Amygdala (tissue), 56 donors: ENCODE data around the gene TTLL3.
A peak's percentile ranks its signal among the peaks of the same experiment; 100 is the strongest.

ENCODE experiments used
- DNase-seq, 56 donors: peaks; one replicate each; lab custom pipeline; 2025; lab: John Stamatoyannopoulos, UW

The TTLL3 gene

GRCh38 chr3:9780910-9781309 lies 29.2 kb upstream of the TTLL3 start:
- no peak for DNase-seq

GRCh38 chr3:9781551-9781950 lies 28.5 kb upstream of the TTLL3 start:
- no peak for DNase-seq

- no peak for DNase-seq
These were observed 28.0 kb upstream of the TTLL3 start for GRCh38 chr3:9781978-9782603.

GRCh38 chr3:9782770-9783169 lies 27.3 kb upstream of the TTLL3 start:
- no peak for DNase-seq

- DNase-seq = peak in 17 of 56 donors; percentile 21 to 71 (median 44)
These were observed 26.1 kb upstream of the TTLL3 start for GRCh38 chr3:9783954-9784353.

GRCh38 chr3:9784965-9785364 lies 25.1 kb upstream of the TTLL3 start:
- DNase-seq = no peak

DNA sequence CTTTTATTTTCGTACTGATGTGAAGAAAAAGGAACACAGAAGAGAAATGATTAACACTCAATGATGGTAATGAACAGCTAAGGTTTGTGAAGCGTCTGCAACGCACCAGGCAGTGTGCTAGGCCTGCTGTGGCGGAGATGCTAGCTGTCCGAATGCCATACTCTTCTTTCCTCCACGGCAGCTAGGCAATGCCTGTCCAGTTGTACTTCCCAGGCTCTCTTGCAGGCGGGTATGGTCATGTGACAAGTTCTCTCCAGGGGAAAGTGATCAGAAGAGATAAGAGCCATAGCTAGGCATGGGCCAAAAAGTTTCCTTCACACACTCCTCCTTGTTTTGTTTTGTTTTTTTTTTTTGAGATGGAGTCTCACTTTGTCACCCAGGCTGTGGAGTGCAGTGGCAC lies 24.5 kb upstream of the TTLL3 start:
- DNase-seq = no peak

GRCh38 chr3:9786209-9786739 lies 23.8 kb upstream of the TTLL3 start:
- no peak for DNase-seq

DNA sequence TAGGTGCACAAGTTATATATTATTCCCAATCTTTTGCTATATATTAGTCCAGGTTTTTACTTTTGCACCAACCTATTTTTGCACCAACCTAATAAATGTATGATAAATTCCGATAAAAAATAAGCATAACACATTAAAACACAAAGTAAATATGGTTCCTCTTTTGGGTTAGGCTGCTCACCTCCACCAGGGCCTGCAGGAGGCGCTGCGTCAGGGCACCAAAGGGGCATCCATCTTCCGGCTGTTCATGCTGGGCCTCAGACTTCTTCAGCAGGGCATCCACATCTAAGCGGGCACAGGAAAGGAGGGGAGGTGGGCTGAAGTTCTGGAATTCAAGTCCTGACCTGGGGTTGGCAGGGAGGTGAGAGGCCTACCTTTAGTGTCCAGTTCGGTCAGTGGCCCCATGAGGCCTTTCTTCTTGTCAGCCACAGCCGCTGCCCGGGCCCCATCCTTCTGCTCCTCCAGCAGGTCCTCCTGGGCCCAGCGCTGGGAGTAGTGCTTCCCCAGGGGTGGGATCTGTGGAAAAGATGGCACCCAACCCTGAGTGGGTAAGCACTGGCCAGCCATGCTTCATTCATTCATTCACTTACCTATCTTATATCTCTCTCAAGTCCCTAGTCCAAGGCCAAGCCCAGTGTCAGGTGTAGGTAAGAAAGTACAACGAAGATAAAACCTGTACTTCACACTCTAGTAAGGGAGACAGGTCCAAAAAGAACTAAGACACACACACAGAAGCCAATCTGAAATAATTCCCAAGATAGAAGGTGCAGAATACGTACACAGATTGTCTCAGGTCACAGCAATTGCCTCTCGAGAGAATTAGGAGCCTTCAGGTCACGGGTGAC lies 23.0 kb upstream of the TTLL3 start:
- no peak for DNase-seq

DNA sequence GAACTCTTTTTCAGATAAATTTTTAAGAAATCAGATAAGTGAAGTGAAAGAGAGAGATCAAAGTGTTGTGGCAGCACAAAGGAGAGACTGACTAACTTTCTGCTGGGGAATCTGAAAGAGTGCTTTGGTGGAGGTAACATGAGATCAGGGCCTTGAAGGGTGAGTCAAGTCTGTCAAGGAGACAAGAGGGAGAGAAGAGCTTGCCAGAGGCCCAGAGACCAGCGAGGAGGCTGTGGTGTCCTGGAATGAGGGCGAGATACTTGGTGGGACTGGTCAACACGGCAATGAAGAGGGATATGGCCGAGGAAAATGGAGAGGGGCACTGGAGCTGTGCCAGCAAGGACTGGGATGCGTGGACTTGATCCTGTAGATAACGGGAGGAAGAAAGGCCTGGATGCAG lies 22.3 kb upstream of the TTLL3 start:
- DNase-seq = no peak

GRCh38 chr3:9791127-9791526 lies 18.9 kb upstream of the TTLL3 start:
- no peak for DNase-seq

- DNase-seq = no peak
These were observed 18.2 kb upstream of the TTLL3 start for GRCh38 chr3:9791790-9792404.

- peak; percentile 60 to 99 (median 92) for DNase-seq
These were observed 17.5 kb upstream of the TTLL3 start, which contains the start of the genes ARPC4 and TADA3 for GRCh38 chr3:9792405-9793160. Gene ARPC4 (plus strand): TSS chr3:9793082. CDS start chr3:9793122, 40 bp downstream. Gene TADA3 (minus strand): TSS chr3:9792473. CDS start chr3:9791466, 1,007 bp downstream.

DNA sequence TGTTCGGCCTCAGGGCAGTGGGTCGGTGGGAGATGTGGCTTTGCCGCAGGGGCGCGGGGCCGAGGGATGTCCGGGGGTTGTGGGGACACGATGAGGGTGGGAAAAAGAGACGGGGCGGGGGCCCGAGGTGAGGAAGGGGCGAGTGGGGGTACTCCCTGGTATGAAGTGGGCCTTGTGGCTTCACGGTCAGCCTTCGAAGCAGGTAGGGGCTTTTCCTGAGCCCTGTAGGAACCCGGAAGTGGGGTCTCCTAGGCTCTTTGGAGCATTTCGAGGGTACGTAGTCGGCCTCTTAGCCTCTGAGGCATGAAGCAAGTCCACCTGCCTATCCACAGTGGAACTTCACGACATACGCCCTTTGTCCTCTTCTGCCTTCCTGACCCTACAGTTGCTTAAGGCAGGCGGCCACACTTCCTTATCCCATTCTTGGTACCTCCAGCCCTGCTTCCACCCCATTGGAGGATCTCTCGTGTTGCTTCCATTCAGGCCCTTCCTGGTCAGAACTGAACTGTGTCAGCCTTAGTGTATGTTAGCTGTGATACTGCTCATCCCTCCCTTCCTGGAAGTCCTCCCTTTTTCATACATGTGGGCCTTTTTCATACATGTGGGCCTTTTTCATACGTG lies 16.8 kb upstream of the TTLL3 start:
- DNase-seq = no peak

DNA sequence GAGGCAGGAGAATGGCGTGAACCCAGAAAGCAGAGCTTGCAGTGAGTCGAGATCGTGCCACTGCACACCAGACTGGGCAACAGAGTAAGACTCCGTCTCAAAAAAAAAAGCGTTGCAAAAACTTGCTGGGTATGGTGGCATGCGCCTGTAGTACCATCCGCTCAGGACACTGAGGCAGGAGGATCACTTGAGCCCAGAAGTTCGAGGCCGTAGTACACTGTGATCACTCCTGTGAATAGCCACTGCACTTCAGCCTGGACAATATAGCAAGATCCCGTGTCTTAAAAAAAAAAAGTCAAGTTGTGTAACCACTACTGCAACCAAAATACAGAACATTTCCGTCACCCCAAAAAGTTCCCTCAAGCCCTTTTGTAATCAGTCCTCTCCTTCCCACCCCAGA lies 15.7 kb upstream of the TTLL3 start:
- DNase-seq = no peak

- no peak for DNase-seq
These were observed 14.9 kb upstream of the TTLL3 start for GRCh38 chr3:9795207-9795606.

- no peak for DNase-seq
These were observed 12.7 kb upstream of the TTLL3 start for GRCh38 chr3:9797196-9797945.

DNA sequence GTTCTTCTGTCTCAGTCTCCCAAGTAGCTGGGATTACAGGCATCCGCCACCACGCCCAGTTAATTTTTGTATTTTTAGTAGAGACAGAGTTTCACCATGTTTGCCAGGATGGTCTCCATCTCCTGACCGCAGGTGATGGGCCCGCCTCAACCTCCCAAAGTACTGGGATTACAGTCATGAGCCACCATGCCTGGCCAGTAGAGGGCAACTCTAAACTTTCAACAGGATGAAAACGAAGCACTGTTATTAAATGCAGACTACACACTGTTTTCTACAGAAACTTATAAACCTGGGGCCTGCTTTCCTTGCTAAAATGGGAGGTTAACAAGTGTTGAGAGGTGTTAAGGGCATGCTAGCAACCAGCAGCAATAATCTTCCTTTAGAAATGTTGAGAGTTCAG lies 9.5 kb upstream of the TTLL3 start:
- no peak for DNase-seq

DNA sequence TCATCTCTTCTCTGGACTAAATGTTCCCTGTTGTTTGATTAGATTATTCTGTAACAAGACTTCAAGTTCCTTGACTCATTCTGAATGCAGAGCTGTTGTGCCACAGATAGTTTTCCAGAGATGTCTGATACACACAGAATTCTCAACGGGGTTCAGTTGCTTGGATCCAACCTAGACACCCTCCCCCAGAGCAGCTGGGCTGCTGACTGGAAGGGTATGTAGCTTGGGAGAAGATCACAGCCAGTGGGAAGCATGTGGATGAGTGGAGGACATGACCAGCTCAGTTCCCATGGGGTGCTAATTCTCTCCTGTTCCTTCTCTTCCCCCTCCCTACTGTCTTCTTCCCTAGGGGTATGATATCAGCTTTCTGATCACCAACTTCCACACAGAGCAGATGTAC lies 6.6 kb upstream of the TTLL3 start:
- DNase-seq = peak in 11 of 56 donors; percentile 6 to 45 (median 19)
